H1 (cell line): Measurements from ENCODE around the gene CNOT8. TPM values are rescaled to one million over a fixed set of nuclear protein-coding genes. Genes with fewer than 3 reads are reported as not detected.

Source experiments
- BCL11A ChIP-seq, 2 experiments: IDR thresholded peaks; one replicate each; pipeline ENCODE4 v1.6.1; 2011; ENCODE audit warnings: low read depth in 2 of 2, low read length in 2 of 2, mild to moderate bottlenecking in 2 of 2
- BRCA1 ChIP-seq: IDR thresholded peaks from 2 replicates; pipeline ENCODE4 v1.6.1; 2012; ENCODE audit warnings: low read depth, low read length, improper control_type of control experiment
- CTCF ChIP-seq, 3 experiments: IDR thresholded peaks; 1 replicate in 2 of 3; 2 replicates in 1 of 3; pipeline versions ENCODE4 v1.5.1 to v1.6.1; 2011; ENCODE audit warnings: low read length in 3 of 3, mild to moderate bottlenecking in 3 of 3, inconsistent platforms in 2 of 3, low read depth in 1 of 3, moderate library complexity in 1 of 3; ENCODE audit not compliant: insufficient read depth in 1 of 3; ENCODE audit errors: control extremely low read depth in 1 of 3
- EZH2 ChIP-seq: fragments of 200-600 bp; sonication (generic); IDR thresholded peaks from 2 replicates; pipeline ENCODE4 v1.7.1; 2012; ENCODE audit warnings: low read depth, mild to moderate bottlenecking, moderate library complexity, low read length, inconsistent platforms; ENCODE audit not compliant: severe bottlenecking
- GTF2F1 ChIP-seq: IDR thresholded peaks from 2 replicates; pipeline ENCODE4 v1.6.1; 2012; ENCODE audit warnings: low read depth, low read length, improper control_type of control experiment, borderline replicate concordance
- KDM1A ChIP-seq: fragments of 200-600, 300-600 bp; sonication (generic); IDR thresholded peaks from 2 replicates; pipeline ENCODE4 v1.7.1; 2016; ENCODE audit warnings: mild to moderate bottlenecking, low read length, borderline replicate concordance
- POU5F1 ChIP-seq: IDR thresholded peaks from 2 replicates; pipeline ENCODE4 v1.6.1; 2011; ENCODE audit warnings: low read depth, mild to moderate bottlenecking, low read length, moderate library complexity
- TCF12 ChIP-seq: IDR thresholded peaks from 2 replicates; pipeline ENCODE4 v1.6.1; 2011; ENCODE audit warnings: low read depth, mild to moderate bottlenecking, low read length
- USF2 ChIP-seq: IDR thresholded peaks from 2 replicates; pipeline ENCODE4 v1.6.1; 2011; ENCODE audit warnings: low read length, improper control_type of control experiment
- ZNF274 ChIP-seq: IDR thresholded peaks from 2 replicates; pipeline ENCODE4 v1.7.0; 2012; ENCODE audit warnings: low read length, borderline replicate concordance; ENCODE audit errors: extremely low read depth
- polyA plus RNA-seq, 7 experiments: library from polyadenylated mRNA; depleted of rRNA in 3 of 7; stranded (reverse) in 5 of 7; unstranded in 2 of 7; fragments of >200 nt in 5 of 7; fragments of 200-250 nt in 2 of 7; gene quantifications; 1 replicate in 5 of 7; 2 replicates in 1 of 7; 4 replicates in 1 of 7; pipeline versions ENCODE4 v1.2.1 to v1.2.3, GENCODE V29; 2011 to 2013; ENCODE audit warnings: missing spikeins in 2 of 7, mixed read lengths in 2 of 7
- total RNA-seq: library from RNA; stranded (reverse); fragmentation: NEBNext Ultra II Directional; extraction: Animal tissue kit (Norgen Biotek cat#: 25700); gene quantifications from 2 replicates; pipeline ENCODE4 v1.2.1, GENCODE V29; 2021

Gene CNOT8
- total and polyA plus RNA-seq, 2 of the 8 experiments (the other 6 are each of a cell fraction or from before 2014, with no cell fraction given), result 36.4 to 62.9 TPM

- TF ChIP-seq GTF2F1, result no peak
- no peak for TF ChIP-seq ZNF274
- no peak for TF ChIP-seq TCF12
- no peak for TF ChIP-seq BCL11A (IDR thresholded peaks at IDR 0.05; ENCODE audit: low read depth in 2 of 2, low read length in 2 of 2)
- no peak for TF ChIP-seq KDM1A
- no peak for TF ChIP-seq POU5F1
- TF ChIP-seq BRCA1, result no peak
- TF ChIP-seq EZH2, result no peak
- no peak for TF ChIP-seq CTCF (IDR thresholded peaks at IDR 0.05; ENCODE audit: control extremely low read depth in 1 of 3, insufficient read depth in 1 of 3, low read depth in 1 of 3, low read length in 3 of 3)
- TF ChIP-seq USF2, result no peak
- TF ChIP-seq, all 59 proteins: peak for 0
Measured at GRCh38 chr5:154895606-154896561, 37.5 kb downstream of the CNOT8 start (continued).
